KBM-7 (cell line): ENCODE measurements around the gene ACSL1.
"Not testable (repeated sequence)": the region's sequence is repeated elsewhere in the genome, so short reads cannot be mapped to it uniquely, and the experiment has no call there.

Source experiments
- DNase-seq: peaks from one replicate; pipeline ENCODE4 v3.0.0-alpha.2; 2015
- in situ Hi-C: fragments of 300-500 bp; cut with MboI; formaldehyde crosslinking; loops from 2 replicates; pipeline ENCODE4 v1.14.3; 2020; ENCODE audit warnings: low sequenced_read_pairs, low pct_unique_long_range_greater_than_20kb, mixed read lengths

Gene ACSL1

DNA sequence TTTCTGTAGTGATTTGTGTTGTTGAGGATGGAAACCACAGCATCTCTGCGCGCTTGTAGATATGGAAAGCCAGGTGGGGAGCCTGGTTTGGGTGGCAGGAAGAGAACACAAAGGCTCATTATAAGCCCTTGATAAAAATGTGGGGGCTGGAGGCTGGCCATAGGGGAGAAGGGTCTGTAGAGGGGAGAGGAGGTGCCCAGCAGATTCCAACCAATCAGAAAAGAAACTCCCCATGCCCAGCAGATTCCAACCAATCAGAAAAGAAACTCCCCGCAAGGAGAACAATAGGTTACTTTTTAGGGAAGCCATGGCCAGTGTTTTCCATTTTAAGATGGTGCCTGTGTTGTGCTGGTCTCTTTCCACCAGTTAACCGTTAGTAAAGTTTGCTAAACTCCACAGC is 82.1 kb downstream of the ACSL1 start:
- in situ Hi-C loops: loop anchor here (25.0 kb wide), 1 partner anchor 369 kb away; no protein-coding TSS in a partner anchor
- no peak for DNase-seq

GRCh38 chr4:184741651-184742050 is 84.1 kb downstream of the ACSL1 start:
- in situ Hi-C loops: loop anchor here (25.0 kb wide), 1 partner anchor 371 kb away; no protein-coding TSS in a partner anchor
- DNase-seq: not testable (repeated sequence)

- DNase-seq: no peak
- in situ Hi-C loops: loop anchor here (25.0 kb wide), 1 partner anchor 371 kb away; no protein-coding TSS in a partner anchor
Observed at GRCh38 chr4:184740980-184741391, 84.8 kb downstream of the ACSL1 start.

- peak; percentile 67 for DNase-seq
- in situ Hi-C loops: loop anchor here (25.0 kb wide), 1 partner anchor 373 kb away; no protein-coding TSS in a partner anchor
Observed at GRCh38 chr4:184739575-184739974, 86.2 kb downstream of the ACSL1 start.

- no peak for DNase-seq
- in situ Hi-C loops: loop anchor here (25.0 kb wide), 1 partner anchor 378 kb away; no protein-coding TSS in a partner anchor
Observed at GRCh38 chr4:184734758-184735157, 91.0 kb downstream of the ACSL1 start.

- peak; percentile 100 for DNase-seq
- in situ Hi-C loops: loop anchor here (25.0 kb wide), 1 partner anchor 378 kb away; no protein-coding TSS in a partner anchor
Observed at GRCh38 chr4:184733654-184734524, 91.9 kb downstream of the ACSL1 start, which contains the start of gene CENPU. Gene CENPU, minus strand, starts transcription at chr4:184734096. Its CDS starts 34 bp downstream, at chr4:184734062.

- no peak for DNase-seq
- in situ Hi-C loops: loop anchor here (25.0 kb wide), 1 partner anchor 380 kb away; no protein-coding TSS in a partner anchor
Observed at GRCh38 chr4:184732126-184732525, 93.6 kb downstream of the ACSL1 start.

DNA sequence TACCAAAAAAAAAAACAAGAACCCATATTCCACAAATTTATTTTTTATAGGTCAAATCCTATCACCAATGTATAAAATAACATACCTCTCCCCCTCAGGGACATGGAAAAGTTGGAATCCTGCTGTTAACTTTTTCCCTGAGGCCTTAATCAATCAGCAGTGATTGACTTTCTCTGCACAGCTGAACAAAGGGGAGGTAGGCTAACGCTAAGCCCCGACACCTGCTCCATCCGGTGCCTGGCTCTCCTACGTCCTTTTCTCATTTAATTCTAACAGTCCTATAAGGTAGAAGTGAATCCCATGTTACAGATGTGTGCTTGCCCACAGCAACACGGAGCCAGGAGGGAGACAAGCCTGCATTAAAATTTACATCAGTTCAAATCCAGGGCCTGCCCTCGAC is 94.7 kb downstream of the ACSL1 start:
- in situ Hi-C loops: loop anchor here (25.0 kb wide), 1 partner anchor 381 kb away; no protein-coding TSS in a partner anchor
- no peak for DNase-seq

GRCh38 chr4:184729946-184730345 is 95.8 kb downstream of the ACSL1 start:
- no peak for DNase-seq
- in situ Hi-C loops: loop anchor here (25.0 kb wide), 1 partner anchor 382 kb away; no protein-coding TSS in a partner anchor

- in situ Hi-C loops: loop anchor here (25.0 kb wide), 1 partner anchor 383 kb away; no protein-coding TSS in a partner anchor
- DNase-seq: no peak
Observed at GRCh38 chr4:184728858-184729257, 96.9 kb downstream of the ACSL1 start.

GRCh38 chr4:184727430-184727829 is 98.3 kb downstream of the ACSL1 start:
- peak; percentile 62 for DNase-seq
- in situ Hi-C loops: loop anchor here (25.0 kb wide), 1 partner anchor 385 kb away; no protein-coding TSS in a partner anchor

DNA sequence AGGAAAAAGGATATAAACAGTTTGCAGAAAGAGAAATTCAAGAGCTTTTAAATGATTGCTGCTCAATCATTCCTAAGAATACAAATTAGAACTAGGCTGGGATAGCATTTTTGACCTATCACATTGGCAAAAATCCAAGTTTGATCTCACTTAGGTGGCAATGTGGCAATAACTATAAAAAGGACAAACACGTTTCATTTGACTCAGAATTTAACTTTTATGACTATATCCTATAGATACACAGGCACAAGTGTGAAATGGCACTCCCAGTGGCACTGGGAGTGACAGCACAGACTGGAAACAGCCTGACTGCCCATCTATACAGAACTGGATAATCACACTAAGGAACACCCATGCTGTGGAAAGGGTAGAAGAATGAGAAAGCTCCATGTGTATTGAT is 103.0 kb downstream of the ACSL1 start:
- DNase-seq: no peak
- in situ Hi-C loops: no loop called here

GRCh38 chr4:184721254-184721653 is 104.5 kb downstream of the ACSL1 start:
- in situ Hi-C loops: no loop called here

DNA sequence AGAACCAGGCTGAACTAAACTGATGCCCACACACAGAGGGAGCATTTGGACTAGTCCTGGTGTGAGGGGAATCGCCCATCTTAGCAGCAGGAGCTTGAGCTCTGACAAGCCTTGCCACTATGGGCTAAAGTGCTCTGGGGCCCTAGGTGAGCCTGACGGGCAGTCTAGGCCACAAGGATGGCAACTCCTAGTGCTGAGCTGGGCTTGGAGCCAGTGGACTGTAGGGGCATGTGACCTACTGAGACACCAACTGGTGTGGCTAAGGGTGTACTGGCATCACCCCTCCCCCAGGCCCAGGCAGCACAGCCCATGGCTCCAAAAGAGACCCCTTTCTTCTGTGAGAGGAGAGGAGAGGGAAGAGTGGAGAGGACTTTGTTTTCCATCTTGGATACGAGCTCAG is 106.4 kb downstream of the ACSL1 start:
- in situ Hi-C loops: no loop called here

More at GRCh38 chr4:184721254-184721653, 104.5 kb downstream of the ACSL1 start:
- DNase-seq: no peak

DNA sequence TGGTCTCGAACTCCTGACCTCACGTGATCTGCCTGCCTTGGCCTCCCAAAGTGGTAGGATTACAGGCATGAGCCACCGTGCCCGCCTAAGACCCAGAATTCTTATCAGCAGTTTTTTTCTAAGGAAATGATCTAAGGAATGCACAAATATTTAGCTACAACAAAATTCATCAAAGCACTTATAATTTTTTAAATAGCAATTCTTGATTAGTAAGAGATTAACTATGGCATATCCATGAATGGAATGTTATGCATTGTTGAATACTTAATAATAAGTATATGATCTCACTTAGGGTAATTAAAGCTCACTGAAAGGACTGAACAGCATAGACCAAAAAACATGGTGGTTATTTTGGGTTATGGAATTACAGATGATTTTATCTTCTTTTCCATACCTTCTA is 110.2 kb downstream of the ACSL1 start:
- no peak for DNase-seq
- in situ Hi-C loops: no loop called here

More for the DNA sequence above, 106.4 kb downstream of the ACSL1 start:
- no peak for DNase-seq

DNA sequence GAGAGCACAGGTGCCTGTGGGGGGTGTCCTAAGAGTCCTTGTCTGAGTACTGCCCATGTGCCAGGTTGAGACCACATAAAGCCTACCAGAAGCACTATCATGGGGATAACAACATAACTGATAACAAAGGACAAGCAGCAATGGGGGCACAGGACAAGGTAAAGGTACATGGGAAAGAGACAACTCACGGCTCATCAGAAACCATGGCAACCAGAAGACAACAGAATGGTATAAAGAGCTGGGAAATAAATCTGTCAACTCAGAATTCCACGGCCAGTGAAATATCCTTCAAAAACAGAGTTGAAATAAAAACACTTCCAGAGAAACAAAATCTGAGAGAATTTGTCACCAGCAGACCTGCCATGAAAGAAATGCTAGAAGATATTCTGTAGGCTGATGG is 111.9 kb downstream of the ACSL1 start:
- no peak for DNase-seq
- in situ Hi-C loops: no loop called here

DNA sequence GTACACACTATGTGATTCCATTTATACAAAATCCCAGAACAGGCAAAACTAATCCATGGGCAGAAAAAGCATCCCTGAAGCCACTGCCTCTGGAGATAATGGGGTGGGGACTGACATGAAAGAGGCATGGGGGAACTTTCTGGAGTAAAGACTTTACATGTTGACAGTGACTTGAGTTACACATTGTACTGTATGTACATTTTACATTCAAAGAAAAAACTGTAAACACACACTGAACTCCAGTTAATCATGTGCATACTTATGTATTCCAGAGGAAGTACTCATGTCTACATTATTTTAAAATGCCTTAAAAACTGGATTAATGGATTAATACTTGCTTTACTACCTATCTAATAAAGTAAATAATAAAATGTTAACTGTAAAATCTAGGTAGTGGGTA is 113.4 kb downstream of the ACSL1 start:
- DNase-seq: no peak
- in situ Hi-C loops: no loop called here

DNA sequence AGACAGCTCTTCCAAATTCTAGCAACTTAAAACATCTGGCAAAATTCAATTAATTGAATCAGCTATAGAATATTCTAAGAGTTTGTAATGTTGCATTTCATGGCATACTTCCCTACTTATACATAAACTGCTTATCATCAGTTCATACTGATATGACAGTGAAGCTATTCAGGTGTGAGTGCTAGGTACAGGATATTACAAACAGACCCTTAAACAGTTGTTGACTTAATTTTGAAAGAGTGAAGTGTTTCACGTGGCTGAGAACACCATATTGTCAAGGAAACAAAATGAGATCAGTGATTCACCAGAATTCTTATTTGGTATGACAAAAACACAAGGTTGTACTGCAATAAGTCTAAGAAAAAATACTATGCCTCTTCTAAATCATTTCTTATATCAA is 119.3 kb downstream of the ACSL1 start:
- no peak for DNase-seq
- in situ Hi-C loops: no loop called here

GRCh38 chr4:184705692-184706091 is 120.1 kb downstream of the ACSL1 start:
- DNase-seq: no peak
- in situ Hi-C loops: no loop called here
